Upper lobe of right lung (tissue), 1 donor: ENCODE results near the gene HLA-F. TPM values are rescaled to one million over a fixed set of nuclear protein-coding genes. Genes with fewer than 3 reads are reported as not detected.
A peak's percentile ranks its signal among the peaks of the same experiment; 100 is the strongest.

Experiments used
- ATAC-seq: fragments of 200-7000 bp; cut with Tn5 transposase; one replicate; pipeline ENCODE4 v1.9.1; 2020; ENCODE audit warnings: mild to moderate bottlenecking, moderate library complexity
- DNase-seq: peaks from one replicate; pipeline ENCODE4 v3.0.0-alpha.2; 2020
- H3K27ac ChIP-seq: fragments of 200-600 bp; one replicate; pipeline ENCODE4 v1.8.0; 2022
- H3K27me3 ChIP-seq: fragments of 200-600 bp; one replicate; pipeline ENCODE4 v1.8.0; 2022; ENCODE audit warnings: mild to moderate bottlenecking
- H3K36me3 ChIP-seq: fragments of 200-600 bp; one replicate; pipeline ENCODE4 v1.8.0; 2022
- H3K4me1 ChIP-seq: fragments of 200-600 bp; one replicate; pipeline ENCODE4 v1.8.0; 2022
- H3K4me3 ChIP-seq: fragments of 200-600 bp; one replicate; pipeline ENCODE4 v1.8.0; 2022; ENCODE audit warnings: mild to moderate bottlenecking
- H3K9me3 ChIP-seq: fragments of 200-600 bp; one replicate; pipeline ENCODE4 v1.8.0; 2022
- intact Hi-C: fragments of 100-400 bp; cut with DNase I; formaldehyde crosslinking; loops from one replicate; pipeline ENCODE4 v1.11.0; 2022
- total RNA-seq: library from RNA; stranded (reverse); fragmentation: NEBNext Ultra II Directional; extraction: Animal tissue kit (Norgen Biotek cat#: 25700); gene quantifications from one replicate; pipeline ENCODE4 v1.2.1, GENCODE V29; 2021
- TF ChIP-seq, protein P1 (sequence below): fragments of 200-600 bp; IDR thresholded peaks from one replicate; pipeline ENCODE4 v1.8.0; 2022; ENCODE audit warnings: antibody characterized with exemption
- donor health status: DM: no; HTN: yes; CAD: no; lungs with severe emphysema.

HLA-F gene
- total RNA-seq, 1 donor from 2014 or later = 157 TPM

DNA sequence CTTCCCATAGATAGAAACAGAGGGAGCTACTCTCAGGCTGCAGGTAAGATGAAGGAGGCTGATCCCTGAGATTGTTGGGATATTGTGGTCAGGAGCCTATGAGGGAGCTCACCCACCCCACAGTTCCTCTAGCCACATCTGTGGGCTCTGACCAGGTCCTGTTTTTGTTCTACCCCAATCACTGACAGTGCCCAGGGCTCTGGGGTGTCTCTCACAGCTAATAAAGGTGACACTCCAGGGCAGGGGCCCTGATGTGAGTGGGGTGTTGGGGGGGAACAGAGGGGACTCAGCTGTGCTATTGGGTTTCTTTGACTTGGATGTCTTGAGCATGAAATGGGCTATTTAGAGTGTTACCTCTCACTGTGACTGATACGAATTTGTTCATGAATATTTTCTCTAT, 2.8 kb downstream of the HLA-F start:
- intact Hi-C loops = no loop called here
- no peaks in the 10 kb centered on the region for H3K27me3 ChIP-seq
- peak overlapping the region; percentile 98 for H3K4me3 ChIP-seq
- H3K9me3 ChIP-seq = no peaks in the 10 kb centered on the region
- DNase-seq (no peak), ATAC-seq (no peak)
- H3K27ac ChIP-seq = no peak overlapping the region
- peaks cover 29% of the 10 kb centered on the region for H3K36me3 ChIP-seq
- H3K4me1 ChIP-seq = peaks cover 20% of the 10 kb centered on the region
- TF ChIP-seq, protein P1, sequence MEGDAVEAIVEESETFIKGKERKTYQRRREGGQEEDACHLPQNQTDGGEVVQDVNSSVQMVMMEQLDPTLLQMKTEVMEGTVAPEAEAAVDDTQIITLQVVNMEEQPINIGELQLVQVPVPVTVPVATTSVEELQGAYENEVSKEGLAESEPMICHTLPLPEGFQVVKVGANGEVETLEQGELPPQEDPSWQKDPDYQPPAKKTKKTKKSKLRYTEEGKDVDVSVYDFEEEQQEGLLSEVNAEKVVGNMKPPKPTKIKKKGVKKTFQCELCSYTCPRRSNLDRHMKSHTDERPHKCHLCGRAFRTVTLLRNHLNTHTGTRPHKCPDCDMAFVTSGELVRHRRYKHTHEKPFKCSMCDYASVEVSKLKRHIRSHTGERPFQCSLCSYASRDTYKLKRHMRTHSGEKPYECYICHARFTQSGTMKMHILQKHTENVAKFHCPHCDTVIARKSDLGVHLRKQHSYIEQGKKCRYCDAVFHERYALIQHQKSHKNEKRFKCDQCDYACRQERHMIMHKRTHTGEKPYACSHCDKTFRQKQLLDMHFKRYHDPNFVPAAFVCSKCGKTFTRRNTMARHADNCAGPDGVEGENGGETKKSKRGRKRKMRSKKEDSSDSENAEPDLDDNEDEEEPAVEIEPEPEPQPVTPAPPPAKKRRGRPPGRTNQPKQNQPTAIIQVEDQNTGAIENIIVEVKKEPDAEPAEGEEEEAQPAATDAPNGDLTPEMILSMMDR = no peak

DNA sequence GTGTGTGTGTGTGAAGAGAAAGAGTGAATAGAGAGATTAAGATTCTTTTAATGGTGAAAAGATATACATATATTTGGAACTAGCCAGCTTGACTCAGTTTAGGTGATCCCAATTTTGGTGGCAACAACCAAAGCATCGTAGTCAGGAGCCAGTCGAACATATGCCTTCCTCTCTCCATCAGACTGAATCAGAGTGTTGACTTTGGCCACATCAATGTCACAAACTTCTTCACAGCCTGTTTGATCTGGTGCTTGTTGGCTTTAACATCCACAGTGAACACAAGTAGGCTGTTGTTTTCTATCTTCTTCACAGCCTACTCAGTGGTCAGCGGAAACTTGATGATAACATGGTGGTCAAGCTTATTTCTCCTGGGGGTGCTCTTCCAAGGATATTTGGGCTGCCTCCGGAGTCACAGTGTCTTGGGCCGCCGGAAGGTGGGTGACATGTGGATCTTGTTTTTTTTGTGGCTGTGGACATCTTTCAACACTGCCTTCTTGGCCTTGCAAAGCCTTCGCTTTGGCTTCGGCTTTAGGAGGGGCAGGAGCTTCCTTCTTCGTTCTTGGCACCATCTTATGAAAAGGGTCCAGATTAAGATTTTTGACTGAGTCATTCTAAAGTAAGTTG, 3.4 kb downstream of the HLA-F start:
- intact Hi-C loops = no loop called here
- DNase-seq = no peak
- Histone ChIP-seq H3K9me3 (no peaks in the 10 kb centered on the region), H3K27ac (no peak overlapping the region), H3K4me1 (peaks cover 20% of the 10 kb centered on the region), H3K4me3 (no peak overlapping the region), H3K36me3 (peaks cover 29% of the 10 kb centered on the region), H3K27me3 (no peaks in the 10 kb centered on the region)
- no peak for ATAC-seq
- TF ChIP-seq, protein P1 = no peak

DNA sequence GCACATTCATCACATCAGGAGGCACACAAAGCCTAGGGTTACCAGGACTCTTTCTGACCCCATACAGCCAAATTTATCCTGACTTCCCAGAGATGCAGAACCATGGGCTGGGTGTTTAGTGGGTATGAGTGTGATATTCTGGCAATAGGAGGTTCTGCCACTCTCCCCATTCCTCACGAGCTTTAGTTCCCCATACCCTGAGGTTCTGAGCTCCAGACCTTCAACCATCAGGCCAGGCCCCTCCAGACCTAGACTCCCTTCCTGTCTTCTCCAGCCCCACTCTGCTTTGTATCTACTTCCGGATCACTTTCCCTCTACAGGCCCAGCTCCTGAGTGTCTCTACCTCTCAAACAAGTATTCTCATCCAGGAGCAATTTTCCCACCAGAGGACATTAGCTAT, 4.4 kb downstream of the HLA-F start:
- Histone ChIP-seq H3K4me1 (peaks cover 20% of the 10 kb centered on the region), H3K36me3 (peaks cover 29% of the 10 kb centered on the region), H3K4me3 (no peak overlapping the region), H3K9me3 (no peaks in the 10 kb centered on the region), H3K27me3 (no peaks in the 10 kb centered on the region), H3K27ac (no peak overlapping the region)
- no peak for DNase-seq
- TF ChIP-seq, protein P1 = no peak
- ATAC-seq = no peak
- intact Hi-C loops = no loop called here

DNA sequence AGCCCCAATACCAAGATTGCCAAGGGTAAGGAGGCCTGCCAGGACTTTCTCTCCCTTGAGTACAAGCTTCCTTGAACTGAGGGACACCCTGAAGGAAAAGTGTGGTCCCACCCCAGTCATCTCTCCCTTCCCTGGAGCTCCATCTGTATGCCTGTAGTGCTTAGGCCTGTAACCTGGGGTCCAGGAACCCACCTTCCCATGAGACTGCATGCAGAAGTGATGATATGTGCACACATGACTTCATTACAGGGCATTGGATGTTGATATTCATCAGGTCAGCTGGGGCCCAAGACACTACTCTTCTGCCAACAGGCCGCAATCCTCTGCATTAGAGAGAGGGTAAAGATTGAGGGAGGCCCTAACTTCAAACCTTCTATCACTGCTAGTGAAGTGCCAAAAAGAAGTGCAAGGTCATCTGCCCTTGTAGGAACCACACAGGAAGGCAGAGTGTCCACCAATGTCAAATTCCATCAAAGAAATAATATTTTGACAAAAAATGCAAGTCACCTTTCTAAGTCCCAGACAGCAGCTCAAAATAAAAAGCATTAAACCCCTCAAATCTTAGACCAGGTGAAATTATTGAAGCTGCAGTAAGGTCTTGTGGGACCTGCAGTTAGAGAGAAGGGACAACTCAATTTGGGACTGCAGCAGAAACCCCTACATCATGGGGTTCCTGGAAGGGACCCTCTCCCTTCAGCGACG, 5.1 kb downstream of the HLA-F start:
- Histone ChIP-seq H3K9me3 (no peaks in the 10 kb centered on the region), H3K27ac (no peak overlapping the region), H3K36me3 (peaks cover 29% of the 10 kb centered on the region), H3K4me1 (peaks cover 20% of the 10 kb centered on the region), H3K4me3 (no peak overlapping the region), H3K27me3 (no peaks in the 10 kb centered on the region)
- no peak for ATAC-seq
- intact Hi-C loops = no loop called here
- TF ChIP-seq, protein P1 = no peak
- DNase-seq = no peak

DNA sequence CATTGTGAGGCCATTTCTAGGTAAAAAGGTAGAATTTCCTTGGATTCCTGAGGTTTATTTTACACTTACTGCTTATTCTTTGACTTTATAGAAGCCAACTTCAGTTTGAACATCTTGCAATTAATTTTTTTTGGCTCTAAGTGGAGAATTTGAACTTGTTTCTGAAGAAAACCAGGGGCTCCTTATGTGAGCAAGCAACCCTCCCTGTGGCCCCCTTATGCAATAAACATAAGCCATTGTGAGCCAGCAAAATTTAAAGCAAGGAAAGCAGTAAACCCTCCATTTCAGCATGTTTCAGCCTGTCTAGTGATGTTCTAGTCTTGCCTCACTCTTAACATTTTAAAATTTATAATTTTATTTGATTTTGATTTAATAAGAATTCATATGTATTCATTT, 5.6 kb downstream of the HLA-F start:
- Histone ChIP-seq H3K36me3 (peaks cover 29% of the 10 kb centered on the region), H3K27ac (no peak overlapping the region), H3K9me3 (no peaks in the 10 kb centered on the region), H3K27me3 (no peaks in the 10 kb centered on the region), H3K4me3 (no peak overlapping the region), H3K4me1 (peaks cover 20% of the 10 kb centered on the region)
- TF ChIP-seq, protein P1 = no peak
- intact Hi-C loops = no loop called here
- ATAC-seq (no peak), DNase-seq (no peak)
